Tibial artery (tissue), 4 donors: ENCODE data around the gene AMPD3.

Source experiments
- DNase-seq, 2 donors: peaks; one replicate each; pipeline ENCODE4 v3.0.0-alpha.2; 2019
- H3K27ac ChIP-seq, 2 donors: fragments of 200-600 bp; sonication (generic) in 1 of 2; 1 replicate in 1 of 2; 2 replicates in 1 of 2; pipeline ENCODE4 v1.5.1; 2018 to 2019; ENCODE audit warnings: mild to moderate bottlenecking in 1 of 2
- H3K27me3 ChIP-seq, 2 donors: fragments of 200-600 bp; sonication (generic) in 1 of 2; one replicate each; pipeline versions ENCODE4 v1.5.1 to v1.6.0; 2016 to 2019
- H3K36me3 ChIP-seq, 3 donors: fragments of 200-600 bp; sonication (generic) in 2 of 3; one replicate each; pipeline ENCODE4 v1.5.1; 2016 to 2019; ENCODE audit warnings: mild to moderate bottlenecking in 2 of 3
- H3K4me1 ChIP-seq, 4 donors: fragments of 200-600 bp; sonication (generic) in 2 of 4; 1 replicate in 3 of 4; 2 replicates in 1 of 4; pipeline ENCODE4 v1.5.1; 2016 to 2019
- H3K4me3 ChIP-seq, 2 donors: fragments of 200-600 bp; sonication (generic) in 1 of 2; 1 replicate in 1 of 2; 2 replicates in 1 of 2; pipeline ENCODE4 v1.5.1; 2018 to 2019; ENCODE audit warnings: mild to moderate bottlenecking in 2 of 2
- H3K9me3 ChIP-seq, 3 donors: fragments of 200-600 bp; sonication (generic) in 1 of 3; one replicate each; pipeline ENCODE4 v1.5.1; 2016 to 2019
- intact Hi-C: fragments of 100-400 bp; cut with DNase I; formaldehyde crosslinking; loops from one replicate; pipeline ENCODE4 v1.15.0; 2023; ENCODE audit warnings: low total_unique reads
- TF ChIP-seq, protein P1 (sequence below), 2 experiments: fragments of 200-600 bp in 1 of 2; fragments of 450-650 bp in 1 of 2; IDR thresholded peaks; one replicate each; pipeline ENCODE4 v1.5.1; 2017 to 2019; ENCODE audit warnings: antibody characterized with exemption in 2 of 2, mild to moderate bottlenecking in 1 of 2, moderate library complexity in 1 of 2

The AMPD3 gene

DNA sequence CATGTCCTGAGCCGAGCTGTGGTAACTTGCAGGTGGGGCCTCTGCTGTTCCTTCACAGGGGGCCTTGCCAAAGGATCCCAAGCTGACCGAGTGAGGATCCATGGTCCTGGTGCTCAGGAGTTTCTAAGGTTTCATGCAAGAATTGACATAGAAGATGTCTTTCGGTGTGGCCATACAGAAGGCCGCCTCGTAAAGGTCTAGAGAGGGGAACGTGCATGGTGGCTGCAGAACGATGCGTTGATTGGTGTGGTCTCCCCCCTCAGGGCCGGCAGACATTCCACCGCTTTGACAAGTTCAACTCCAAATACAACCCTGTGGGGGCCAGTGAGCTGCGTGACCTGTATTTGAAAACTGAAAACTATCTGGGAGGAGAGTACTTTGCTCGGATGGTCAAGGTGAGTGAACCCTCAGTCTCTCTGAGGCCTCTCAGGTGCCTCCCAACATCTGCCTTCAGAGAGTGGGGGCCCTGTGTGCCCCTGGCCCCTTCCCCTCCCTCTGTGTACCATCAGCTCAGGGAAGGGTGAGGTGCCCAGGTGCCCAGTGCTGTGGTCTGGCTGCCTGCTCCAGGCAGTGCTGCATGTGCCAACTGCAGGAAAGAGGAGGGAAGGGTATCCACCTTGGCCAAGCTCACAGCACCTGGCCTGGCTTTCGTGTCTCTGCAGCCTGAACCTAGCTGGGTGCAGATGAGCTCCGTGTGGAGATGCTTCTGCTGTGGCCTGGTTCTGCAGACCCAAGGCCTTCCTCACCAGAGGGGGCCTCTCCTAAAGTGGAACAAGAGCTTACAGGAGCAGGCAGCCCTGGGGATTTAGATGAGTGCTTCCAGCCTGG, 39.8 kb downstream of the AMPD3 start:
- Histone ChIP-seq H3K36me3 (peaks cover 0 to 34% (median 0%) of the 10 kb centered on the region in 3 donors), H3K4me1 (peaks cover 0 to 15% (median 13%) of the 10 kb centered on the region in 4 donors), H3K27ac (no peak overlapping the region), H3K4me3 (no peak overlapping the region), H3K9me3 (no peaks in the 10 kb centered on the region), H3K27me3 (no peaks in the 10 kb centered on the region)
- intact Hi-C loops = no loop called here
- TF ChIP-seq, protein P1, sequence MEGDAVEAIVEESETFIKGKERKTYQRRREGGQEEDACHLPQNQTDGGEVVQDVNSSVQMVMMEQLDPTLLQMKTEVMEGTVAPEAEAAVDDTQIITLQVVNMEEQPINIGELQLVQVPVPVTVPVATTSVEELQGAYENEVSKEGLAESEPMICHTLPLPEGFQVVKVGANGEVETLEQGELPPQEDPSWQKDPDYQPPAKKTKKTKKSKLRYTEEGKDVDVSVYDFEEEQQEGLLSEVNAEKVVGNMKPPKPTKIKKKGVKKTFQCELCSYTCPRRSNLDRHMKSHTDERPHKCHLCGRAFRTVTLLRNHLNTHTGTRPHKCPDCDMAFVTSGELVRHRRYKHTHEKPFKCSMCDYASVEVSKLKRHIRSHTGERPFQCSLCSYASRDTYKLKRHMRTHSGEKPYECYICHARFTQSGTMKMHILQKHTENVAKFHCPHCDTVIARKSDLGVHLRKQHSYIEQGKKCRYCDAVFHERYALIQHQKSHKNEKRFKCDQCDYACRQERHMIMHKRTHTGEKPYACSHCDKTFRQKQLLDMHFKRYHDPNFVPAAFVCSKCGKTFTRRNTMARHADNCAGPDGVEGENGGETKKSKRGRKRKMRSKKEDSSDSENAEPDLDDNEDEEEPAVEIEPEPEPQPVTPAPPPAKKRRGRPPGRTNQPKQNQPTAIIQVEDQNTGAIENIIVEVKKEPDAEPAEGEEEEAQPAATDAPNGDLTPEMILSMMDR (IDR thresholded peaks at IDR 0.05) = no peak
- peak in 1 of 2 donors; percentile 57 for DNase-seq

DNA sequence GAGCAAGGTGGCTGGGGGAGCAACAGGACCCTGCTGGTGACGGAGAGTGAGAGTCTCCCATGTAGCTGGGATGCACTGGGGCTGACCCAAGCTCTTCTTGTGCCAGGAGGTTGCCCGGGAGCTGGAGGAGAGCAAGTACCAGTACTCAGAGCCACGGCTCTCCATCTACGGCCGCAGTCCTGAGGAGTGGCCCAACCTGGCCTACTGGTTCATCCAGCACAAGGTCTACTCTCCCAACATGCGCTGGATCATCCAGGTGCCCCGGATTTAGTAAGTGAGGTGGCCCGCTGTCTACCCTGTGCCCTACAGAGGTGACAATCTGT, 40.4 kb downstream of the AMPD3 start:
- H3K27ac ChIP-seq = no peak overlapping the region
- H3K27me3 ChIP-seq = no peaks in the 10 kb centered on the region
- no peak overlapping the region for H3K4me3 ChIP-seq
- H3K36me3 ChIP-seq = peaks cover 0 to 39% (median 0%) of the 10 kb centered on the region in 3 donors
- TF ChIP-seq, protein P1 (IDR thresholded peaks at IDR 0.05) = no peak
- peaks cover 0 to 11% (median 9%) of the 10 kb centered on the region in 4 donors for H3K4me1 ChIP-seq
- H3K9me3 ChIP-seq = no peaks in the 10 kb centered on the region
- intact Hi-C loops = no loop called here
- DNase-seq = peak in 1 of 2 donors; percentile 45

DNA sequence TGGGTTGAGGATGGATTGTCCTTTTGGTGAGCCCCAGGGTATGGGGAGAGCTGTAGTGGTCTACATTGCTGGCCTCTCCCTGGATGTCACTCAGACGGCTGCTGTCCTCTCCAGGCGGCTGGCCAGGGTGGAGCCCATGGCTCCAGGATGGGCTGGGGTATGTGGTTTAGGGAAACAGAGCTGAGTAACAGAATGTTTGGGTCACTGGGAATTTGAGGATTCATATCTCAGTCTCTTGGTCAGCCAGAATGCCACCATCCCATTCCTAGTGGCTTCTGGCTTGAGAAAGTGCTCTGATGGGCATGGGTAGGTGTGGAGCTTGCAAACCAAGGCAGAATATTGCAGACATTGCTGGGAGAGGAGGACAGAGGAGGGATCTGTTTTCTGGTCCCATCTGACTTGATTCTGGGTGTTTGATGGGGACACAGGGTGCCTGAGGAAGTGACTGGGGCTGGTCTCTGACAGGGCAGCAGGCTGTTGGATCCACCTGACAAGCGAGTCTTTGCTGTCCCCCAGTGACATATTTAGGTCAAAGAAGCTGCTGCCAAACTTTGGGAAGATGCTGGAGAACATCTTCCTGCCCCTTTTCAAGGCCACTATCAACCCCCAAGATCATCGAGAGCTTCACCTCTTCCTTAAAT, 41.4 kb downstream of the AMPD3 start:
- Histone ChIP-seq H3K4me3 (no peak overlapping the region), H3K9me3 (no peaks in the 10 kb centered on the region), H3K27ac (no peak overlapping the region), H3K27me3 (no peaks in the 10 kb centered on the region), H3K4me1 (peaks cover 0 to 2% (median under 1%) of the 10 kb centered on the region in 4 donors), H3K36me3 (peaks cover 0 to 48% (median 0%) of the 10 kb centered on the region in 3 donors)
- TF ChIP-seq, protein P1 (IDR thresholded peaks at IDR 0.05) = no peak
- DNase-seq = no peak
- intact Hi-C loops = no loop called here

DNA sequence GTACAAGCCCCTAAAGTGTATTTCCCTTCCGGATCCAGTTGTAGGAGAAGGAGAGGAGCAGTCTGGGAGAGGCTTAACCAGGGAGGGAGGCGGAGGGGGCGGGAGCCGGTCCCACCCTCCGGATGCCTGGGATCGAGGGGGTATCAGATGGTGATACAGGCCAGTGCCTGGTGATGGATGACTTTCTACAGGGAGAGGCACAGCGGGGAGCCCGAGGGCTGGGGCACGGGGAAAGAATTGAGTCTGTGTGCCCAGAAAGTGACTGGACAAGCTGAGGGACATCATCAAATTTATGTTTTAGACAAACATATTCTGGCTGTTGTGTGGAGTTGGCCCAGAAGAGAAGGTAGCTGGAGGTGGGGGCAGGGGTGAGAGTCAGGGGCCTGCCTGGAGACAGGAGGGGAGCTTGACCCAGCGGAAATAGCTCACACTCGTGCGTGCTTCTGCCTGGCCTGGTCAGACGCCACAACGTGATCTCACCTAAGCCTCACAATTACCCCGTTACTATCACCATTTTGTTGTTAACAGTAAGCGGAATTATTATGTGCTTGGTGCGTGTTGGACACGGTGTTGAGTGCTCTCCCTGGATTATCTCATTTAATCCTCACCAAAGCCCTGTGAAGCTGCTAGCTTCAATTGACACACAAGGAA, 42.4 kb downstream of the AMPD3 start:
- intact Hi-C loops = no loop called here
- H3K4me3 ChIP-seq = no peak overlapping the region
- TF ChIP-seq, protein P1 (IDR thresholded peaks at IDR 0.05) = no peak
- peaks cover 0 to 58% (median 0%) of the 10 kb centered on the region in 3 donors for H3K36me3 ChIP-seq
- peak in 1 of 2 donors; percentile 54 for DNase-seq
- H3K27ac ChIP-seq = no peak overlapping the region
- no peaks in the 10 kb centered on the region for H3K4me1 ChIP-seq
- no peaks in the 10 kb centered on the region for H3K27me3 ChIP-seq
- H3K9me3 ChIP-seq = no peaks in the 10 kb centered on the region

DNA sequence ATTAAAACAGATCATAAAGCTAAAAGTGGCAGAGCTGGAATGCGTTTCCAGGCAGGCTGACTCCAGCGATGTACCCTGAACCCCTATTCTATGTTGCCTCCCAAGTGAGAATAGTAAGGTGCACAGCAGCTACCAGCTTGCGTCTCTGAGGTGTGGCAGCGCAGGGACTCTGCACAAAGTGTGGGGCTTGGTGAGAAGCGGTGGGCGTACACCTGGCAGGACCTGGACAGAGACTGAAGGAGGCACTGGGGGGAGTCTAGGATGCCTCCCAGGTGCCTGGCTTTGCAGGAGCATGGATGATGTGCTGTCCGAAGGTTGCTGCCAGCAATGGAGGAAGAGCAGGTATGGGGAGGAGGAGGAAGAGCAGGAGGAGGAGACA, 42.9 kb downstream of the AMPD3 start:
- no peaks in the 10 kb centered on the region for H3K4me1 ChIP-seq
- peaks cover 0 to 62% (median 0%) of the 10 kb centered on the region in 3 donors for H3K36me3 ChIP-seq
- no peak overlapping the region for H3K27ac ChIP-seq
- intact Hi-C loops = no loop called here
- TF ChIP-seq, protein P1 (IDR thresholded peaks at IDR 0.05) = no peak
- no peak overlapping the region for H3K4me3 ChIP-seq
- no peaks in the 10 kb centered on the region for H3K9me3 ChIP-seq
- DNase-seq = peak in 1 of 2 donors; percentile 48
- H3K27me3 ChIP-seq = no peaks in the 10 kb centered on the region
